ENCODE results near the gene CHST6.

GRCh38 chr16:75526032-75526790, 31.0 kb upstream of the CHST6 start:
- TF ChIP-seq CTCF (IDR thresholded peaks at IDR 0.05), result no peak
- TF ChIP-seq EZH2 (IDR thresholded peaks at IDR 0.05; ENCODE audit: borderline replicate concordance, insufficient read depth, low read depth, low read length, poor library complexity, severe bottlenecking), result no peak

Data from B cell (primary cell).